ENCODE data around the gene DNAH11. TPM values are rescaled to one million over a fixed set of nuclear protein-coding genes. Genes with fewer than 3 reads are reported as not detected.
A peak's percentile ranks its signal among the peaks of the same experiment; 100 is the strongest.

Gene DNAH11
- total RNA-seq, 1 experiment from 2014 or later, result 0.91 TPM

DNA sequence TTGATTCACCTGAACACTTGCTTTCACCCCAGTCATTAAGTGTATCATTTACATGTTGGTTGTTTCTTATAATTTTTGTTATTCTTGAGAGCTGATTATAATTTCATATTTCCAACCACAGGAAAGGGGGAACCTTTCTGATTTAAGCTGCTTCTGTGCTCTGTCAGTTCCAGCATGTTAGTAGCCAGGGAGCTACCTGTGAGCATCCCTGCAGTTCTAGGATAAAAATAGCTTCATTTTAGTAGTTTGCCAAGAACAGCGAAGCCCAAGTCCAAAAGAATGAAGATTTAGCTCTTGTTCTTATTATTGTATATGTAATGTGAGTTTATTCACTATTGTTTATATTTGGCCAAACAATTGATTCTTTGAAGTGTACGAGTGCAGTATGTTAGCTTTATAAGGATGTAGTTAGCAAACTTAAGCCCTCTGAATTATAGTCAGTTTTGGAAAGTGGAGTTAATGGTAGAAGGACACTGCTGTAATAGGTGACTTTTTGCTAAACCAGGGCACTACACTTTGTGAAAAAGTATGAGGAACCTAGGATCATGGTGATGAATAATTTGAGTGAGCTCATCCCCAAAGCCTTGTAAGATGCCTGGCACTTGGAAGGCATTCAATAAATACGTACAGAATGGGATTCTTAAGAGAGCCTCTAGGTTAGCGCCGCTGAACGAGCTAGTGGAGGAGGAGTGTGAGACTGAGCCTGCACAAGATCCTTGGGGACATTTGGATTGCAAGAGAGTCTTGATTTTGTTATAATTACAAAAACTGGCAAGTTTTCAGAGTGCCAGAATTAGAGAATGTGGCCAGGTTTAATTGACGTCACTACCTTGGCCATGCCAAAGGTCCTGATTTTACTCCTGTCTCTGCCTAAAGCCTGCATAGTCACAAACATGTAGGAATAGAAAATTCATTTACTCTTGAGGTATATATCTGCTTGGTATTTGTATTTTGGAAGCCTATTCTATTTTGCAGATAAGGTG, 29.8 kb downstream of the DNAH11 start:
- Mint-ChIP-seq H3K9me3 (ENCODE audit: unreplicated experiment) (no peaks in the 10 kb centered on the region), H3K27ac (ENCODE audit: low read depth, unreplicated experiment) (no peak overlapping the region), H3K4me3 (ENCODE audit: unreplicated experiment) (no peak overlapping the region), H3K36me3 (ENCODE audit: insufficient read depth, unreplicated experiment) (no peaks in the 10 kb centered on the region), H3K4me1 (ENCODE audit: insufficient read depth, unreplicated experiment) (no peaks in the 10 kb centered on the region), H3K27me3 (ENCODE audit: insufficient read depth, unreplicated experiment) (no peaks in the 10 kb centered on the region)
- intact Hi-C loops (cut with micrococcal nuclease), result no loop called here
- TF ChIP-seq, protein P1, sequence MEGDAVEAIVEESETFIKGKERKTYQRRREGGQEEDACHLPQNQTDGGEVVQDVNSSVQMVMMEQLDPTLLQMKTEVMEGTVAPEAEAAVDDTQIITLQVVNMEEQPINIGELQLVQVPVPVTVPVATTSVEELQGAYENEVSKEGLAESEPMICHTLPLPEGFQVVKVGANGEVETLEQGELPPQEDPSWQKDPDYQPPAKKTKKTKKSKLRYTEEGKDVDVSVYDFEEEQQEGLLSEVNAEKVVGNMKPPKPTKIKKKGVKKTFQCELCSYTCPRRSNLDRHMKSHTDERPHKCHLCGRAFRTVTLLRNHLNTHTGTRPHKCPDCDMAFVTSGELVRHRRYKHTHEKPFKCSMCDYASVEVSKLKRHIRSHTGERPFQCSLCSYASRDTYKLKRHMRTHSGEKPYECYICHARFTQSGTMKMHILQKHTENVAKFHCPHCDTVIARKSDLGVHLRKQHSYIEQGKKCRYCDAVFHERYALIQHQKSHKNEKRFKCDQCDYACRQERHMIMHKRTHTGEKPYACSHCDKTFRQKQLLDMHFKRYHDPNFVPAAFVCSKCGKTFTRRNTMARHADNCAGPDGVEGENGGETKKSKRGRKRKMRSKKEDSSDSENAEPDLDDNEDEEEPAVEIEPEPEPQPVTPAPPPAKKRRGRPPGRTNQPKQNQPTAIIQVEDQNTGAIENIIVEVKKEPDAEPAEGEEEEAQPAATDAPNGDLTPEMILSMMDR (IDR thresholded peaks at IDR 0.05; ENCODE audit: unreplicated experiment), result no peak
- ChIA-PET CTCF (interaction anchor here (1.0 to 2.7 kb wide), 2 partner anchors 38 to 194 kb away, joined by 3 to 9 read pairs; no protein-coding TSS in a partner anchor), POLR2A (interaction anchor here (0.5 kb wide), 1 partner anchor 73 kb away, joined by 3 read pairs; no protein-coding TSS in a partner anchor)
- DNase-seq (ENCODE audit: unreplicated experiment), result no peak
- no TSS peak for BruUV-seq (replicated peaks)

DNA sequence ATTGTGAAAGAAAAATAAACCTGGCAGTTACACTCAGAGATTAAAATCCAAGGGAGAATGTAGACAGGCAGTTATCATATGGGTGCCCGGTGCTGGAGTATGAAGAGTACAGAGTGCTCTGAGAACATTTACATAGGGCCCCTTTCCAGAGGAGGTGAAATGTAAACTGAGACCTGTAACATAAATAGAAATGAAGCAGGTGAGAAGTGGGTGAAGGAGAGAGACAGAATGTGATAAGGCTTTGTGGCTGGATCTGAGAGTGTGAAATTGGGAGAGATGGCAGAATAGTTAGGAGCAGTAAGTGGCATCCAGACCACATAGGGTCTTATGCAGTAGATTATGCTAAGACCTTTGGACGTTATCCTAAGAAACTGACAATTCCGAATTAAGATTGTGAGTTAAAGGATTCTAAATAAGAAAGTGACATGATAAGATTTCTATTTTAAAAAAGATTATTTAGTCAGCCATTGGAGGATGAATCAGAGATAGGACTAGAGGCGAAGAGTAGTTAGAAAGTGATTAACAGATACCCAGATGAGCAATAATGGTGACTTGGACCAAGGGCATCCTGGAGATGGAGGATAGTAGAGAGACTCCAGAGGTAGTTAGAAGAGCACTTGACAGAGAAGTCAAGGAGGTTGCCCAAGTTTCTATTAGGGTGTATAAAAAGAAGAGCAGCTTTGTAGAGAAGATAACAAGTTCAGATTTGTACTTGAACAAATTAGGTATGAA, 36.7 kb downstream of the DNAH11 start:
- H3K4me3 Mint-ChIP-seq (ENCODE audit: unreplicated experiment), result peak overlapping the region; percentile 17
- no peaks in the 10 kb centered on the region for H3K27me3 Mint-ChIP-seq (ENCODE audit: insufficient read depth, unreplicated experiment)
- H3K4me1 Mint-ChIP-seq (ENCODE audit: insufficient read depth, unreplicated experiment), result peaks cover 15% of the 10 kb centered on the region
- H3K27ac Mint-ChIP-seq (ENCODE audit: low read depth, unreplicated experiment), result peak overlapping the region; percentile 95
- no peak for DNase-seq (ENCODE audit: unreplicated experiment)
- CTCF ChIA-PET, result no interaction called here
- H3K9me3 Mint-ChIP-seq (ENCODE audit: unreplicated experiment), result no peaks in the 10 kb centered on the region
- POLR2A ChIA-PET, result interaction anchor here (0.6 to 0.7 kb wide), 3 partner anchors 38 to 417 kb away, joined by 3 to 4 read pairs (median 3); no protein-coding TSS in a partner anchor
- H3K36me3 Mint-ChIP-seq (ENCODE audit: insufficient read depth, unreplicated experiment), result no peaks in the 10 kb centered on the region
- intact Hi-C loops (cut with micrococcal nuclease), result loop anchor here (2.0 kb wide), 1 partner anchor 37 kb away; no protein-coding TSS in a partner anchor
- TF ChIP-seq, protein P1 (IDR thresholded peaks at IDR 0.05; ENCODE audit: unreplicated experiment), result no peak
- BruUV-seq (replicated peaks), result TSS peak; percentile 45

DNA sequence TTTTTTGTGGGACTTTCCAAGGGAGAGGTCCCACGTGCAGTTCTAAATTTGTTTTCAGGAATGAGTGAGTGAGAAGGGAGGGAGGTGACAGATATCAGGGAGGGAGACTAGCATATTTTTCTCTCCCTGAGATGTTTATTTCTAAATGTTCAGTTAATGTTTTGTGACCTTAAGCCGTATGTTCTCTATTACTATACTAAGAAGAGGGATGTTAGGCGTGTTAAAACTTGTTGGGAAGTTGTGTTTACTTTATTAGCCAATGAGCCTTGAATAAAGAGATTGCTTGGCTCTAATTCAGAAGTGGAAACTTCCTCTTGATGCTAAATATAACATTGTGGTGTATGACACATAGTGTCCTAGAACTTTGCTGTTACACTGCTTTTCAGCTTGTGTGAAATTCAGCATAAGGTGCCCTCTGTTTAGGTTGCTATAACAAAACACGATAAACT, 37.3 kb downstream of the DNAH11 start:
- CTCF ChIA-PET, result interaction anchor here (0.6 kb wide), 1 partner anchor 188 kb away, joined by 3 read pairs; no protein-coding TSS in a partner anchor
- Mint-ChIP-seq H3K4me1 (ENCODE audit: insufficient read depth, unreplicated experiment) (peaks cover 15% of the 10 kb centered on the region), H3K27me3 (ENCODE audit: insufficient read depth, unreplicated experiment) (no peaks in the 10 kb centered on the region), H3K4me3 (ENCODE audit: unreplicated experiment) (peak overlapping the region; percentile 17), H3K9me3 (ENCODE audit: unreplicated experiment) (no peaks in the 10 kb centered on the region), H3K36me3 (ENCODE audit: insufficient read depth, unreplicated experiment) (no peaks in the 10 kb centered on the region), H3K27ac (ENCODE audit: low read depth, unreplicated experiment) (peak overlapping the region; percentile 95)
- BruUV-seq (replicated peaks), result no TSS peak
- POLR2A ChIA-PET, result interaction anchor here (0.7 kb wide), 2 partner anchors 37 to 417 kb away, joined by 3 to 4 read pairs; no protein-coding TSS in a partner anchor
- TF ChIP-seq, protein P1 (IDR thresholded peaks at IDR 0.05; ENCODE audit: unreplicated experiment), result no peak
- DNase-seq (ENCODE audit: unreplicated experiment), result peak; percentile 91
- intact Hi-C loops (cut with micrococcal nuclease), result loop anchor here (2.0 kb wide), 1 partner anchor 37 kb away; no protein-coding TSS in a partner anchor

Data from MCF 10A (cell line).